ENCODE data around the gene LEMD2.

GRCh38 chr6:33770124-33770832 is 18.7 kb downstream of the LEMD2 start:
- TF ChIP-seq, protein P1, sequence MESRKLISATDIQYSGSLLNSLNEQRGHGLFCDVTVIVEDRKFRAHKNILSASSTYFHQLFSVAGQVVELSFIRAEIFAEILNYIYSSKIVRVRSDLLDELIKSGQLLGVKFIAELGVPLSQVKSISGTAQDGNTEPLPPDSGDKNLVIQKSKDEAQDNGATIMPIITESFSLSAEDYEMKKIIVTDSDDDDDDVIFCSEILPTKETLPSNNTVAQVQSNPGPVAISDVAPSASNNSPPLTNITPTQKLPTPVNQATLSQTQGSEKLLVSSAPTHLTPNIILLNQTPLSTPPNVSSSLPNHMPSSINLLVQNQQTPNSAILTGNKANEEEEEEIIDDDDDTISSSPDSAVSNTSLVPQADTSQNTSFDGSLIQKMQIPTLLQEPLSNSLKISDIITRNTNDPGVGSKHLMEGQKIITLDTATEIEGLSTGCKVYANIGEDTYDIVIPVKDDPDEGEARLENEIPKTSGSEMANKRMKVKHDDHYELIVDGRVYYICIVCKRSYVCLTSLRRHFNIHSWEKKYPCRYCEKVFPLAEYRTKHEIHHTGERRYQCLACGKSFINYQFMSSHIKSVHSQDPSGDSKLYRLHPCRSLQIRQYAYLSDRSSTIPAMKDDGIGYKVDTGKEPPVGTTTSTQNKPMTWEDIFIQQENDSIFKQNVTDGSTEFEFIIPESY (IDR thresholded peaks at IDR 0.05; ENCODE audit: borderline replicate concordance, low read depth), result no peak
- TF ChIP-seq EZH2phosphoT487 (IDR thresholded peaks at IDR 0.05; ENCODE audit: borderline replicate concordance, low read depth) (no peak), MAX (IDR thresholded peaks at IDR 0.05; ENCODE audit: low read depth) (no peak), CHD2 (IDR thresholded peaks at IDR 0.05; ENCODE audit: low read length, partially characterized antibody) (no peak), FOXM1 (IDR thresholded peaks at IDR 0.05; ENCODE audit: low read depth) (no peak), TCF12 (IDR thresholded peaks at IDR 0.05) (no peak), RFX5 (IDR thresholded peaks at IDR 0.05; ENCODE audit: low read length) (no peak), RXRA (IDR thresholded peaks at IDR 0.05; ENCODE audit: borderline replicate concordance, low read depth) (no peak), POLR2AphosphoS5 (IDR thresholded peaks at IDR 0.05; ENCODE audit: low read depth, low read length) (no peak)
- TF ChIP-seq, protein P2, sequence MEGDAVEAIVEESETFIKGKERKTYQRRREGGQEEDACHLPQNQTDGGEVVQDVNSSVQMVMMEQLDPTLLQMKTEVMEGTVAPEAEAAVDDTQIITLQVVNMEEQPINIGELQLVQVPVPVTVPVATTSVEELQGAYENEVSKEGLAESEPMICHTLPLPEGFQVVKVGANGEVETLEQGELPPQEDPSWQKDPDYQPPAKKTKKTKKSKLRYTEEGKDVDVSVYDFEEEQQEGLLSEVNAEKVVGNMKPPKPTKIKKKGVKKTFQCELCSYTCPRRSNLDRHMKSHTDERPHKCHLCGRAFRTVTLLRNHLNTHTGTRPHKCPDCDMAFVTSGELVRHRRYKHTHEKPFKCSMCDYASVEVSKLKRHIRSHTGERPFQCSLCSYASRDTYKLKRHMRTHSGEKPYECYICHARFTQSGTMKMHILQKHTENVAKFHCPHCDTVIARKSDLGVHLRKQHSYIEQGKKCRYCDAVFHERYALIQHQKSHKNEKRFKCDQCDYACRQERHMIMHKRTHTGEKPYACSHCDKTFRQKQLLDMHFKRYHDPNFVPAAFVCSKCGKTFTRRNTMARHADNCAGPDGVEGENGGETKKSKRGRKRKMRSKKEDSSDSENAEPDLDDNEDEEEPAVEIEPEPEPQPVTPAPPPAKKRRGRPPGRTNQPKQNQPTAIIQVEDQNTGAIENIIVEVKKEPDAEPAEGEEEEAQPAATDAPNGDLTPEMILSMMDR (IDR thresholded peaks at IDR 0.05), result no peak
